DND-41 (cell line): Measurements from ENCODE around the gene INTS12.

Experiments
- EZH2 ChIP-seq: IDR thresholded peaks from 3 replicates; pipeline ENCODE4 v1.6.1; 2012; ENCODE audit warnings: borderline replicate concordance, low read depth, mild to moderate bottlenecking, moderate library complexity, low read length, inconsistent platforms; ENCODE audit not compliant: severe bottlenecking
- TF ChIP-seq, protein P1 (sequence below): IDR thresholded peaks from 2 replicates; pipeline ENCODE4 v1.5.1; 2012; ENCODE audit warnings: borderline replicate concordance, low read length, moderate library complexity, mild to moderate bottlenecking; ENCODE audit not compliant: poor library complexity, severe bottlenecking; ENCODE audit errors: extremely low read depth

DNA sequence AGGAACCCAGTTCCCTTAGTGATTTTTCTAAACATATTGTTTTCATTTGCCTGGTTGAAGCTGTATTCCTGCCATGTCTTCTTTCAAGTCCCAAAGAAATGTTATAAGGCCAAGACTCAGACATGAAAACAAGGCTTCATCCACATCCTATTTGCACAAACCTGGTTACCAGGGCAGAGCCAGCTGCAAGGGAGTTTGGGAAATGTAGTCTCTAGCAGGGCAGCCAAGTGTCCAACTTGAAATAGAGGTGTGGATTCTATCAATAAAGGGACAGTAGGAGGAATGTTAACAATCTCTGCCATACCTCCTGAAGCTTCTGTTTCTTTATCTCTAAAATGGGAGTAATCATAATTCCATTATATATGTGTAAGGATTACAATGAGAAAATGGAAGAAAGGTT, 56.6 kb downstream of the INTS12 start:
- TF ChIP-seq, protein P1, sequence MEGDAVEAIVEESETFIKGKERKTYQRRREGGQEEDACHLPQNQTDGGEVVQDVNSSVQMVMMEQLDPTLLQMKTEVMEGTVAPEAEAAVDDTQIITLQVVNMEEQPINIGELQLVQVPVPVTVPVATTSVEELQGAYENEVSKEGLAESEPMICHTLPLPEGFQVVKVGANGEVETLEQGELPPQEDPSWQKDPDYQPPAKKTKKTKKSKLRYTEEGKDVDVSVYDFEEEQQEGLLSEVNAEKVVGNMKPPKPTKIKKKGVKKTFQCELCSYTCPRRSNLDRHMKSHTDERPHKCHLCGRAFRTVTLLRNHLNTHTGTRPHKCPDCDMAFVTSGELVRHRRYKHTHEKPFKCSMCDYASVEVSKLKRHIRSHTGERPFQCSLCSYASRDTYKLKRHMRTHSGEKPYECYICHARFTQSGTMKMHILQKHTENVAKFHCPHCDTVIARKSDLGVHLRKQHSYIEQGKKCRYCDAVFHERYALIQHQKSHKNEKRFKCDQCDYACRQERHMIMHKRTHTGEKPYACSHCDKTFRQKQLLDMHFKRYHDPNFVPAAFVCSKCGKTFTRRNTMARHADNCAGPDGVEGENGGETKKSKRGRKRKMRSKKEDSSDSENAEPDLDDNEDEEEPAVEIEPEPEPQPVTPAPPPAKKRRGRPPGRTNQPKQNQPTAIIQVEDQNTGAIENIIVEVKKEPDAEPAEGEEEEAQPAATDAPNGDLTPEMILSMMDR = no peak
- TF ChIP-seq EZH2 = no peak
